ENCODE measurements around the gene SYTL3.

The SYTL3 gene

GRCh38 chr6:158803733-158804143 is 153.9 kb downstream of the SYTL3 start:
- TF ChIP-seq ZNF274 (IDR thresholded peaks at IDR 0.05; ENCODE audit: low read depth, low read length) = no peak
- peak overlapping the region; percentile 62; the same call in 1 of the 2 replicates for H3K4me3 ChIP-seq (ENCODE audit: low read length)

- H3K4me3 ChIP-seq (ENCODE audit: low read length) = peak overlapping the region; percentile 62; the same call in 1 of the 2 replicates
- TF ChIP-seq ZNF274 (IDR thresholded peaks at IDR 0.05; ENCODE audit: low read depth, low read length) = no peak
Measured at GRCh38 chr6:158804207-158804606, 154.4 kb downstream of the SYTL3 start.

- TF ChIP-seq ZNF274 (IDR thresholded peaks at IDR 0.05; ENCODE audit: low read depth, low read length) = no peak
- H3K4me3 ChIP-seq (ENCODE audit: low read length) = no peak overlapping the region
Measured at GRCh38 chr6:158805698-158806377, 156.0 kb downstream of the SYTL3 start.

- H3K4me3 ChIP-seq (ENCODE audit: low read length) = peak overlapping the region; percentile 57; the same call in 1 of the 2 replicates
- TF ChIP-seq ZNF274 (IDR thresholded peaks at IDR 0.05; ENCODE audit: low read depth, low read length) = no peak
Measured at GRCh38 chr6:158807515-158808441, 157.9 kb downstream of the SYTL3 start.

GRCh38 chr6:158808442-158808833 is 158.6 kb downstream of the SYTL3 start:
- H3K4me3 ChIP-seq (ENCODE audit: low read length) = peak overlapping the region; percentile 57; the same call in 1 of the 2 replicates
- no peak for TF ChIP-seq ZNF274 (IDR thresholded peaks at IDR 0.05; ENCODE audit: low read depth, low read length)

- TF ChIP-seq ZNF274 (IDR thresholded peaks at IDR 0.05; ENCODE audit: low read depth, low read length) = no peak
- peak overlapping the region; percentile 7; the same call in 1 of the 2 replicates for H3K4me3 ChIP-seq (ENCODE audit: low read length)
Measured at GRCh38 chr6:158808941-158809678, 159.3 kb downstream of the SYTL3 start.

GRCh38 chr6:158810155-158811095 is 160.6 kb downstream of the SYTL3 start:
- TF ChIP-seq ZNF274 (IDR thresholded peaks at IDR 0.05; ENCODE audit: low read depth, low read length) = no peak
- H3K4me3 ChIP-seq (ENCODE audit: low read length) = peak overlapping the region; percentile 46; the same call in 1 of the 2 replicates

- TF ChIP-seq ZNF274 (IDR thresholded peaks at IDR 0.05; ENCODE audit: low read depth, low read length) = no peak
- peak overlapping the region; percentile 16; the same call in 1 of the 2 replicates for H3K4me3 ChIP-seq (ENCODE audit: low read length)
Measured at GRCh38 chr6:158812611-158813010, 162.8 kb downstream of the SYTL3 start.

- H3K4me3 ChIP-seq (ENCODE audit: low read length) = peak overlapping the region; percentile 16; the same call in 1 of the 2 replicates
- no peak for TF ChIP-seq ZNF274 (IDR thresholded peaks at IDR 0.05; ENCODE audit: low read depth, low read length)
Measured at GRCh38 chr6:158813032-158813431, 163.2 kb downstream of the SYTL3 start.
